GM23338 (cell line): Measurements from ENCODE around the gene ITGA3. TPM values are rescaled to one million over a fixed set of nuclear protein-coding genes. Genes with fewer than 3 reads are reported as not detected.

Source experiments
- ATAC-seq: fragments of 200-7000 bp; cut with Tn5 transposase; 3 replicates; pipeline ENCODE4 v1.9.1; 2020
- DNase-seq: peaks from one replicate; pipeline ENCODE4 v3.0.0-alpha.2; 2015; ENCODE audit warnings: low spot score
- H2AFZ ChIP-seq: fragments of 200-600 bp; sonication (generic); 2 replicates; pipeline ENCODE4 v1.8.0; 2016; ENCODE audit warnings: antibody characterized with exemption, mild to moderate bottlenecking, moderate library complexity
- H3F3A ChIP-seq: fragments of 200-600 bp; sonication (generic); replicated peaks from 2 replicates; pipeline ENCODE4 v1.8.0; 2017; ENCODE audit warnings: antibody characterized with exemption, mixed run types, low read depth
- H3K27ac ChIP-seq: fragments of 200-600 bp; sonication (generic); 2 replicates; pipeline ENCODE4 v1.6.1; 2016; ENCODE audit warnings: low read depth
- H3K27me3 ChIP-seq: fragments of 200-600 bp; sonication (generic); 2 replicates; pipeline ENCODE4 v1.8.0; 2016; ENCODE audit warnings: mild to moderate bottlenecking, mixed run types, moderate library complexity; ENCODE audit not compliant: insufficient read depth
- H3K36me3 ChIP-seq: fragments of 200-600 bp; sonication (generic); 2 replicates; pipeline ENCODE4 v1.8.0; 2016; ENCODE audit warnings: mild to moderate bottlenecking; ENCODE audit not compliant: insufficient read depth
- H3K4me1 ChIP-seq: fragments of 200-600 bp; sonication (generic); 2 replicates; pipeline ENCODE4 v1.8.0; 2016; ENCODE audit warnings: mild to moderate bottlenecking, moderate library complexity; ENCODE audit not compliant: insufficient read depth
- H3K4me2 ChIP-seq: fragments of 200-600 bp; sonication (generic); 2 replicates; pipeline ENCODE4 v1.7.1; 2017; ENCODE audit warnings: mixed run types
- H3K4me3 ChIP-seq: fragments of 200-600 bp; sonication (generic); 2 replicates; pipeline ENCODE4 v1.6.1; 2016; ENCODE audit warnings: mixed run types
- H3K79me2 ChIP-seq: fragments of 200-600 bp; sonication (generic); replicated peaks from 2 replicates; pipeline ENCODE4 v1.8.0; 2017; ENCODE audit warnings: mild to moderate bottlenecking; ENCODE audit not compliant: insufficient read depth
- H3K9me2 ChIP-seq: fragments of 200-600 bp; sonication (generic); 2 replicates; pipeline ENCODE4 v1.8.0; 2017; ENCODE audit not compliant: insufficient read depth
- H4K20me1 ChIP-seq: fragments of 200-600 bp; sonication (generic); replicated peaks from 2 replicates; pipeline ENCODE4 v1.8.0; 2017; ENCODE audit warnings: mild to moderate bottlenecking; ENCODE audit not compliant: insufficient read depth
- H3K27ac Mint-ChIP-seq: 2 replicates; pipeline ENCODE4 v1.8.0; 2020; ENCODE audit warnings: inconsistent platforms, mild to moderate bottlenecking, moderate library complexity, mixed read lengths
- H3K27me3 Mint-ChIP-seq: 3 replicates; pipeline ENCODE4 v1.8.0; 2022; ENCODE audit warnings: low read depth, mild to moderate bottlenecking, moderate library complexity, mixed read lengths, inconsistent platforms; ENCODE audit not compliant: insufficient read depth, poor library complexity
- H3K36me3 Mint-ChIP-seq: 3 replicates; pipeline ENCODE4 v1.8.0; 2021; ENCODE audit warnings: low read depth, mild to moderate bottlenecking, inconsistent platforms, moderate library complexity, mixed read lengths
- H3K4me1 Mint-ChIP-seq: 3 replicates; pipeline ENCODE4 v1.8.0; 2020; ENCODE audit warnings: mild to moderate bottlenecking, inconsistent platforms, mixed read lengths
- H3K4me3 Mint-ChIP-seq: 3 replicates; pipeline ENCODE4 v1.8.0; 2021; ENCODE audit warnings: moderate library complexity, mild to moderate bottlenecking, inconsistent platforms, mixed read lengths
- H3K9me3 Mint-ChIP-seq: 3 replicates; pipeline ENCODE4 v1.8.0; 2020; ENCODE audit warnings: moderate library complexity, mild to moderate bottlenecking, inconsistent platforms, mixed read lengths
- CREB1 ChIP-seq: fragments of 250-450 bp; sonication (Bioruptor Pico); IDR thresholded peaks from 2 replicates; pipeline ENCODE4 v1.5.0; 2020; ENCODE audit warnings: low read depth, mild to moderate bottlenecking, moderate library complexity
- EZH2 ChIP-seq: fragments of 200-600 bp; sonication (generic); IDR thresholded peaks from one replicate; pipeline ENCODE4 v1.8.0; 2017; ENCODE audit warnings: antibody characterized with exemption, mild to moderate bottlenecking, low read depth; ENCODE audit not compliant: unreplicated experiment
- EZH2phosphoT487 ChIP-seq: fragments of 200-600 bp; sonication (generic); IDR thresholded peaks from one replicate; pipeline ENCODE4 v1.8.1; 2018; ENCODE audit warnings: antibody characterized with exemption; ENCODE audit not compliant: unreplicated experiment
- JUNB ChIP-seq: IDR thresholded peaks from one replicate; pipeline ENCODE4 v1.6.1; 2016; ENCODE audit warnings: antibody characterized with exemption; ENCODE audit not compliant: unreplicated experiment
- NANOG ChIP-seq: IDR thresholded peaks from 2 replicates; pipeline ENCODE4 v1.6.1; 2016; ENCODE audit warnings: antibody characterized with exemption, borderline replicate concordance
- POLR2AphosphoS5 ChIP-seq: IDR thresholded peaks from 2 replicates; pipeline ENCODE4 v1.6.1; 2016; ENCODE audit warnings: antibody characterized with exemption, low read depth
- STAT1 ChIP-seq: IDR thresholded peaks from one replicate; pipeline ENCODE4 v1.6.1; 2016; ENCODE audit warnings: antibody characterized with exemption; ENCODE audit not compliant: unreplicated experiment
- ZNF114 ChIP-seq: fragments of 250-450 bp; sonication (Bioruptor Pico); IDR thresholded peaks from 2 replicates; pipeline ENCODE4 v1.5.0; 2020; ENCODE audit warnings: mild to moderate bottlenecking, moderate library complexity
- ZNF331 ChIP-seq: fragments of 250-450 bp; sonication (Bioruptor Pico); IDR thresholded peaks from 2 replicates; pipeline ENCODE4 v1.5.0; 2020; ENCODE audit warnings: low read depth, mild to moderate bottlenecking, moderate library complexity
- polyA plus RNA-seq: library from polyadenylated mRNA; unstranded; fragments of >200 nt; fragmentation: Nextera tagmentation; extraction: Ambion mirVana; gene quantifications from 2 replicates; pipeline ENCODE4 v1.2.1, GENCODE V29; 2016
- total RNA-seq: library from RNA; depleted of rRNA; stranded (reverse); fragments of >200 nt; shearing (Covaris generic); gene quantifications from 2 replicates; pipeline ENCODE4 v1.2.3, GENCODE V29; 2014
- TF ChIP-seq, protein P1 (sequence below): IDR thresholded peaks from one replicate; pipeline ENCODE4 v1.6.1; 2018; ENCODE audit warnings: antibody characterized with exemption; ENCODE audit not compliant: unreplicated experiment
- TF ChIP-seq, protein P2 (sequence below), 2 experiments: fragments of 200-600 bp in 1 of 2; sonication (generic) in 1 of 2; conservative IDR thresholded peaks; 2 replicates each; pipeline versions ENCODE4 v1.5.1 to v1.6.1; 2016 to 2017; ENCODE audit warnings: antibody characterized with exemption in 2 of 2, low read depth in 2 of 2, mild to moderate bottlenecking in 2 of 2, moderate library complexity in 1 of 2
- TF ChIP-seq, protein P3 (sequence below): IDR thresholded peaks from 2 replicates; pipeline ENCODE4 v1.6.1; 2016; ENCODE audit warnings: antibody characterized with exemption
- TF ChIP-seq, protein P4 (sequence below): fragments of 250-450 bp; sonication (Bioruptor Pico); IDR thresholded peaks from 2 replicates; pipeline ENCODE4 v1.5.0; 2020; ENCODE audit warnings: mild to moderate bottlenecking, moderate library complexity

The ITGA3 gene
- total and polyA plus RNA-seq, 2 experiments from 2014 or later = 9.6 to 28.3 TPM

DNA sequence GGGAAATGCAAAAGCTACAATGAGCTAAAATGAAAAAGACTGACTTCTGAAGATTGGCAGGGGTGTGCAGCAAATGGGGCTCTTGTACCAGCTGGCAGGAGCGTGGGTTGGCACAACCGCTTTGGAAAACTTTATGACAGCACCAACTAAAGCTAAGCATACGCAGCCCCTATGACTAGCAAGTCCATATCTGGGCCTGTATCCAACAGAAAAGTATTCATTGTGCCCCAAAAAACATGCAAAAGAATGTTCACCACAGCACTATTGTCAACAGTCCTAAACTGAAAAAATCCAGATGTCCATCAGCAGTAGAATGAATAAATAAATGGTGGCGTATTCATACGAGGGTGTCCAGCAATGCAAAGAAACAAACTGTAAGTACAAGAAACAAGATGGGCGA is 22.6 kb upstream of the ITGA3 start:
- DNase-seq = no peak
- H3K36me3 Mint-ChIP-seq = no peaks in the 10 kb centered on the region
- peaks cover 23% of the 10 kb centered on the region for H3K4me1 Mint-ChIP-seq

More for the DNA sequence above, 22.6 kb upstream of the ITGA3 start:
- Mint-ChIP-seq H3K27ac (no peak overlapping the region), H3K9me3 (no peaks in the 10 kb centered on the region; the same call in 2 of the 3 replicates), H3K27me3 (peaks cover 9% of the 10 kb centered on the region), H3K4me3 (no peak overlapping the region)
- Histone ChIP-seq H3K4me1 (peaks cover 9% of the 10 kb centered on the region), H3K27me3 (no peaks in the 10 kb centered on the region), H3K4me2 (no peak overlapping the region), H3K9me2 (no peaks in the 10 kb centered on the region), H3F3A (no peaks in the 10 kb centered on the region), H2AFZ (no peak overlapping the region), H3K36me3 (no peaks in the 10 kb centered on the region), H3K4me3 (no peak overlapping the region), H3K79me2 (no peaks in the 10 kb centered on the region), H3K27ac (no peak overlapping the region), H4K20me1 (no peaks in the 10 kb centered on the region)
- TF ChIP-seq ZNF114 (CRISPR knock-in tag) (no peak), NANOG (no peak), EZH2phosphoT487 (no peak), STAT1 (no peak), EZH2 (no peak), CREB1 (no peak), JUNB (no peak), POLR2AphosphoS5 (no peak), ZNF331 (CRISPR knock-in tag) (no peak)
- TF ChIP-seq, protein P1, sequence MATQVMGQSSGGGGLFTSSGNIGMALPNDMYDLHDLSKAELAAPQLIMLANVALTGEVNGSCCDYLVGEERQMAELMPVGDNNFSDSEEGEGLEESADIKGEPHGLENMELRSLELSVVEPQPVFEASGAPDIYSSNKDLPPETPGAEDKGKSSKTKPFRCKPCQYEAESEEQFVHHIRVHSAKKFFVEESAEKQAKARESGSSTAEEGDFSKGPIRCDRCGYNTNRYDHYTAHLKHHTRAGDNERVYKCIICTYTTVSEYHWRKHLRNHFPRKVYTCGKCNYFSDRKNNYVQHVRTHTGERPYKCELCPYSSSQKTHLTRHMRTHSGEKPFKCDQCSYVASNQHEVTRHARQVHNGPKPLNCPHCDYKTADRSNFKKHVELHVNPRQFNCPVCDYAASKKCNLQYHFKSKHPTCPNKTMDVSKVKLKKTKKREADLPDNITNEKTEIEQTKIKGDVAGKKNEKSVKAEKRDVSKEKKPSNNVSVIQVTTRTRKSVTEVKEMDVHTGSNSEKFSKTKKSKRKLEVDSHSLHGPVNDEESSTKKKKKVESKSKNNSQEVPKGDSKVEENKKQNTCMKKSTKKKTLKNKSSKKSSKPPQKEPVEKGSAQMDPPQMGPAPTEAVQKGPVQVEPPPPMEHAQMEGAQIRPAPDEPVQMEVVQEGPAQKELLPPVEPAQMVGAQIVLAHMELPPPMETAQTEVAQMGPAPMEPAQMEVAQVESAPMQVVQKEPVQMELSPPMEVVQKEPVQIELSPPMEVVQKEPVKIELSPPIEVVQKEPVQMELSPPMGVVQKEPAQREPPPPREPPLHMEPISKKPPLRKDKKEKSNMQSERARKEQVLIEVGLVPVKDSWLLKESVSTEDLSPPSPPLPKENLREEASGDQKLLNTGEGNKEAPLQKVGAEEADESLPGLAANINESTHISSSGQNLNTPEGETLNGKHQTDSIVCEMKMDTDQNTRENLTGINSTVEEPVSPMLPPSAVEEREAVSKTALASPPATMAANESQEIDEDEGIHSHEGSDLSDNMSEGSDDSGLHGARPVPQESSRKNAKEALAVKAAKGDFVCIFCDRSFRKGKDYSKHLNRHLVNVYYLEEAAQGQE = no peak
- TF ChIP-seq, protein P2, sequence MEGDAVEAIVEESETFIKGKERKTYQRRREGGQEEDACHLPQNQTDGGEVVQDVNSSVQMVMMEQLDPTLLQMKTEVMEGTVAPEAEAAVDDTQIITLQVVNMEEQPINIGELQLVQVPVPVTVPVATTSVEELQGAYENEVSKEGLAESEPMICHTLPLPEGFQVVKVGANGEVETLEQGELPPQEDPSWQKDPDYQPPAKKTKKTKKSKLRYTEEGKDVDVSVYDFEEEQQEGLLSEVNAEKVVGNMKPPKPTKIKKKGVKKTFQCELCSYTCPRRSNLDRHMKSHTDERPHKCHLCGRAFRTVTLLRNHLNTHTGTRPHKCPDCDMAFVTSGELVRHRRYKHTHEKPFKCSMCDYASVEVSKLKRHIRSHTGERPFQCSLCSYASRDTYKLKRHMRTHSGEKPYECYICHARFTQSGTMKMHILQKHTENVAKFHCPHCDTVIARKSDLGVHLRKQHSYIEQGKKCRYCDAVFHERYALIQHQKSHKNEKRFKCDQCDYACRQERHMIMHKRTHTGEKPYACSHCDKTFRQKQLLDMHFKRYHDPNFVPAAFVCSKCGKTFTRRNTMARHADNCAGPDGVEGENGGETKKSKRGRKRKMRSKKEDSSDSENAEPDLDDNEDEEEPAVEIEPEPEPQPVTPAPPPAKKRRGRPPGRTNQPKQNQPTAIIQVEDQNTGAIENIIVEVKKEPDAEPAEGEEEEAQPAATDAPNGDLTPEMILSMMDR (conservative IDR thresholded peaks at IDR 0.05; ENCODE audit: low read depth in 2 of 2) = no peak
- TF ChIP-seq, protein P3, sequence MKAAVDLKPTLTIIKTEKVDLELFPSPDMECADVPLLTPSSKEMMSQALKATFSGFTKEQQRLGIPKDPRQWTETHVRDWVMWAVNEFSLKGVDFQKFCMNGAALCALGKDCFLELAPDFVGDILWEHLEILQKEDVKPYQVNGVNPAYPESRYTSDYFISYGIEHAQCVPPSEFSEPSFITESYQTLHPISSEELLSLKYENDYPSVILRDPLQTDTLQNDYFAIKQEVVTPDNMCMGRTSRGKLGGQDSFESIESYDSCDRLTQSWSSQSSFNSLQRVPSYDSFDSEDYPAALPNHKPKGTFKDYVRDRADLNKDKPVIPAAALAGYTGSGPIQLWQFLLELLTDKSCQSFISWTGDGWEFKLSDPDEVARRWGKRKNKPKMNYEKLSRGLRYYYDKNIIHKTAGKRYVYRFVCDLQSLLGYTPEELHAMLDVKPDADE = no peak
- TF ChIP-seq, protein P4, sequence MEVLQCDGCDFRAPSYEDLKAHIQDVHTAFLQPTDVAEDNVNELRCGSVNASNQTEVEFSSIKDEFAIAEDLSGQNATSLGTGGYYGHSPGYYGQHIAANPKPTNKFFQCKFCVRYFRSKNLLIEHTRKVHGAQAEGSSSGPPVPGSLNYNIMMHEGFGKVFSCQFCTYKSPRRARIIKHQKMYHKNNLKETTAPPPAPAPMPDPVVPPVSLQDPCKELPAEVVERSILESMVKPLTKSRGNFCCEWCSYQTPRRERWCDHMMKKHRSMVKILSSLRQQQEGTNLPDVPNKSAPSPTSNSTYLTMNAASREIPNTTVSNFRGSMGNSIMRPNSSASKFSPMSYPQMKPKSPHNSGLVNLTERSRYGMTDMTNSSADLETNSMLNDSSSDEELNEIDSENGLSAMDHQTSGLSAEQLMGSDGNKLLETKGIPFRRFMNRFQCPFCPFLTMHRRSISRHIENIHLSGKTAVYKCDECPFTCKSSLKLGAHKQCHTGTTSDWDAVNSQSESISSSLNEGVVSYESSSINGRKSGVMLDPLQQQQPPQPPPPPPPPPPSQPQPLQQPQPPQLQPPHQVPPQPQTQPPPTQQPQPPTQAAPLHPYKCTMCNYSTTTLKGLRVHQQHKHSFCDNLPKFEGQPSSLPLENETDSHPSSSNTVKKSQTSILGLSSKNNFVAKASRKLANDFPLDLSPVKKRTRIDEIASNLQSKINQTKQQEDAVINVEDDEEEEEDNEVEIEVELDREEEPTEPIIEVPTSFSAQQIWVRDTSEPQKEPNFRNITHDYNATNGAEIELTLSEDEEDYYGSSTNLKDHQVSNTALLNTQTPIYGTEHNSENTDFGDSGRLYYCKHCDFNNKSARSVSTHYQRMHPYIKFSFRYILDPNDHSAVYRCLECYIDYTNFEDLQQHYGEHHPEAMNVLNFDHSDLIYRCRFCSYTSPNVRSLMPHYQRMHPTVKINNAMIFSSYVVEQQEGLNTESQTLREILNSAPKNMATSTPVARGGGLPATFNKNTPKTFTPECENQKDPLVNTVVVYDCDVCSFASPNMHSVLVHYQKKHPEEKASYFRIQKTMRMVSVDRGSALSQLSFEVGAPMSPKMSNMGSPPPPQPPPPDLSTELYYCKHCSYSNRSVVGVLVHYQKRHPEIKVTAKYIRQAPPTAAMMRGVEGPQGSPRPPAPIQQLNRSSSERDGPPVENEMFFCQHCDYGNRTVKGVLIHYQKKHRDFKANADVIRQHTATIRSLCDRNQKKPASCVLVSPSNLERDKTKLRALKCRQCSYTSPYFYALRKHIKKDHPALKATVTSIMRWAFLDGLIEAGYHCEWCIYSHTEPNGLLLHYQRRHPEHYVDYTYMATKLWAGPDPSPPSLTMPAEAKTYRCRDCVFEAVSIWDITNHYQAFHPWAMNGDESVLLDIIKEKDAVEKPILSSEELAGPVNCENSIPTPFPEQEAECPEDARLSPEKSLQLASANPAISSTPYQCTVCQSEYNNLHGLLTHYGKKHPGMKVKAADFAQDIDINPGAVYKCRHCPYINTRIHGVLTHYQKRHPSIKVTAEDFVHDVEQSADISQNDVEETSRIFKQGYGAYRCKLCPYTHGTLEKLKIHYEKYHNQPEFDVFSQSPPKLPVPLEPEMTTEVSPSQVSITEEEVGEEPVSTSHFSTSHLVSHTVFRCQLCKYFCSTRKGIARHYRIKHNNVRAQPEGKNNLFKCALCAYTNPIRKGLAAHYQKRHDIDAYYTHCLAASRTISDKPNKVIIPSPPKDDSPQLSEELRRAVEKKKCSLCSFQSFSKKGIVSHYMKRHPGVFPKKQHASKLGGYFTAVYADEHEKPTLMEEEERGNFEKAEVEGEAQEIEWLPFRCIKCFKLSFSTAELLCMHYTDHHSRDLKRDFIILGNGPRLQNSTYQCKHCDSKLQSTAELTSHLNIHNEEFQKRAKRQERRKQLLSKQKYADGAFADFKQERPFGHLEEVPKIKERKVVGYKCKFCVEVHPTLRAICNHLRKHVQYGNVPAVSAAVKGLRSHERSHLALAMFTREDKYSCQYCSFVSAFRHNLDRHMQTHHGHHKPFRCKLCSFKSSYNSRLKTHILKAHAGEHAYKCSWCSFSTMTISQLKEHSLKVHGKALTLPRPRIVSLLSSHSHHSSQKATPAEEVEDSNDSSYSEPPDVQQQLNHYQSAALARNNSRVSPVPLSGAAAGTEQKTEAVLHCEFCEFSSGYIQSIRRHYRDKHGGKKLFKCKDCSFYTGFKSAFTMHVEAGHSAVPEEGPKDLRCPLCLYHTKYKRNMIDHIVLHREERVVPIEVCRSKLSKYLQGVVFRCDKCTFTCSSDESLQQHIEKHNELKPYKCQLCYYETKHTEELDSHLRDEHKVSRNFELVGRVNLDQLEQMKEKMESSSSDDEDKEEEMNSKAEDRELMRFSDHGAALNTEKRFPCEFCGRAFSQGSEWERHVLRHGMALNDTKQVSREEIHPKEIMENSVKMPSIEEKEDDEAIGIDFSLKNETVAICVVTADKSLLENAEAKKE (CRISPR knock-in tag) = no peak
- no peak for ATAC-seq
